HG03521 (cell line): ENCODE data around the gene ZP1.

Source experiments
- ATAC-seq: cut with Tn5 transposase; IDR thresholded peaks from one replicate; pipeline ENCODE4 v1.9.1; 2021; ENCODE audit warnings: mild to moderate bottlenecking, moderate library complexity; ENCODE audit not compliant: unreplicated experiment

The ZP1 gene

DNA sequence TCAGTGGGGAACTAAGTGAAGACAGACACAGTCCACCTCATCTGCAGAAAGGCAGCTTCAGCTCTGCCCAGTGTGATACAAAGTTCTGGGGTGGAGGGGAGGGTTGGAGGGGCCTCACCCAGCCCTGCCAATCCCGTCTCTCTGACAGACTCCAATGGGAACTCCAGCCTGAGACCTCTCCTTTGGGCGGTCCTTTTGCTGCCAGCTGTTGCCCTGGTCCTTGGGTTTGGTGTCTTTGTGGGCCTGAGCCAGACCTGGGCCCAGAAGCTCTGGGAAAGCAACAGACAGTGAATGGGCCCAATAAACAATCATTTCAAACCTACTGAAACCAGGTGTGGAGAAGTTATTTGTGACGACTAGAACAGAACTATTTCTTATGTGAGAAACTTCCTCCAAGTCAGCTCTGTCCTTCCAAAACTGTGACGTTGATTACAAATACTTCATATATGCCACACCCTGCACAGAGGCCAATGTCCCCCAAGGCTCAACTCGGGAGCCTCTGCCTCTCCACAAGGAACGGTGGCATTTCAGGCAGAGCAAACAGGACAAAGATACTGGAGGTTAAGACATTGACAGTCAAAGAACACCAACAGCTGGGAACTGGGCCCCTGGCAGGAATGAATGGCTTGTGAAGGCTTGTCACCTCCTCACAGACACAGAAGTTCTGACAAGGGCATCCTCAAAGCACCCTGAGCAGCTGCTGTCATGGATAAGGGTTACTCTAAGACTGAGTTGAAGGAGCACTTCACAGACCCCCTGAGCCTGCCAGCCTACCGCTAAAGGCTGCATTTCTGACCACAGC, 8.2 kb downstream of the ZP1 start:
- no peak for ATAC-seq

DNA sequence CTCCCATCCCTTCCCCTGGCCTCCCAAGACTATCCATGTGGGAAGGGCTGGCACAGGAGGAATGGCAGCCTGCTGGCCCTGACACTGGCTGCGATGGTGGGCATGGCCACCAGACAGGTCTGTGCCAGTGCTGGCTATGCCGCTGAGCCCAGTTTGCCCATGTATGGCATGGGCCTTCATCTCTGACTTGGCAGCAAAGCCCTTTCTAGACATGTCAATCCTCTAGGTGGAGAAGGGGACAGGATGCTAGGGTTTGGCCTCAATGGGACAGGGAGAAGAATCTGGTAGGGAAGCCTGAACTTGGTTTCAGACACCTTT, 8.8 kb downstream of the ZP1 start:
- ATAC-seq = no peak

DNA sequence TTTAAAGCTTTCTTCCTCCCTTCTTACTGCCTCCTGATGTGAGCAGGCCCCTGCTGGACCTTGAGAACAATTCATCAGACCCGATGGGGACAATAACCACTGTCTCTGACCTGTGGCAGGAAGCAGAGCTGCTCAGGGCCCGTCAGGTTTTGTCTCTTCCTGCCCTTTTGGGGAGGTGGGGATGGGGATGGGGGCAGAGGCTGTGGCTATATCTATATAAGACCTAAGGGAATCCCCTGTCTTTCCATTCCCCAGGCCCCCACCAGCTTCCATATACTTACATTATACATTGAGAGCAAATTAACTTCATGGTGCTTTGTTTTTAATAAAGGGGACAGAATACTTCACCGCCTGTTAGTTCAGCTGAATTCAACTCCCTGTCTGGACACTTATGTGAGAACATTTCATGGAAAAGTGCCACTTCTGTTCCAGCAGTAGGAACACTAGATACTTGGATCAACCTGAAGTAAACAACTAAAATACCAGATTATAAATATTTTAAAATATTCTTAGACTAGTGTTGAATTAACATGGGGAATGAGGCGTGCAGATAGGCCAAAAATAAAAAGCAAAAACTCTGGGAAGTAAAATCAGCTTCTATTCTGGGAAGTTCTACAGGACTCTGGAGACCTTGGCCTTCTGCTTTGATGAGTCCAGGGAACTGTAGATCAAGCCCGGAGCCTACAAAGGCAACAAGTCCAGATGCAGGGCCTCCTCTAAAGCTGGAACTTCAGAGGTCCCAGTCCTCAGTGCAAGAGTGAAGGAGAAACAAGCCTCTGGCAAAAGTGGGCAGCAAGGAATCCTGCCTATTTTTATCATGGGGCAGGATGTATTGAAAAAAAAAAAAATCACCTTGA, 11.1 kb downstream of the ZP1 start:
- ATAC-seq = no peak

DNA sequence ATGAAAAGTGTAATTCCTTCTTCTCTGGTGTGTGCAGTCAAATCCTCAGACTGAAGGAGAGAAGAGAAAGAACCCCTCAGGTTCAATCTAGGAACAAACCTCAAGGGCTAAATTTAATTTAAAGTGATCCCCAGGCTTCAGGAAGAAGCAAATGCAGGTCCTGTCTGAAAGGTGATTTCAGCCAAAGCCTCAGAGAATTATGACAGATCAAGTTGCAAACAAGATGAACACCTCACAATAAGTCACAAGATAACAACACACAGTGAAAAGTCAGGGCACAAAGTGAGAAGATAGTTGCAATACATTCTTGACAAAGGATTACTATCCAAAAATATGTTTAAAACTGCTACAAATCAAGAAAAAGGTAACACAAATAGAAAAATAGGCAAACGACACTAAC, 11.8 kb downstream of the ZP1 start:
- ATAC-seq = no peak

DNA sequence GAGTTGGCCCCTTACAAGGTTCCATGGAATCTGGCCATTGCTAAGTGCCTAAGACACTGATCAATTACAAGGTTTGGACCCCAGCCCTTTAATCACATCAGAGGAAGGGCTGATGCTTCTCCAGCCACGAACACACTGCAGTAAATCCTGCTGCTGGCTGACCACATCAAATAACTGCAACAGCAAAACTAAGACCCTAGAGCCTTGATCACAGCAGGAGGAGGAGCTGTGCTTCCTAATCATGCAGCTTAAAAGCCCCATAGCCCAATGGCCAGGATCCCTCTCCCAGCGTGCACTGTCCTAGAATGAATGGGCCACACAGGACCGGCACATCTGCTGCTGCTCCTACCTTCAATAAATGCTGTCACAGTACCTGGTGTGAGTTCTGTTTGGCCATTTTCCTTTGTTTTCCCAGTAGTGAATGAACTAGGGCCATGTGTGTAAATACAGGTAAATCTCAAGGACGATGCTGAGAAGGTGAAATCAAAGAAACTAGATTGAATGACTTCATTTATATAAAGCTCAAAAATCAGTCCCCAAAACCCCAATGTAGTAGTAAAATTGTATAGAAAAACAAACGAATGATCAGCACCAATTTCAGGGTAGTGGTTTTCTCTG, 12.7 kb downstream of the ZP1 start:
- ATAC-seq = no peak

DNA sequence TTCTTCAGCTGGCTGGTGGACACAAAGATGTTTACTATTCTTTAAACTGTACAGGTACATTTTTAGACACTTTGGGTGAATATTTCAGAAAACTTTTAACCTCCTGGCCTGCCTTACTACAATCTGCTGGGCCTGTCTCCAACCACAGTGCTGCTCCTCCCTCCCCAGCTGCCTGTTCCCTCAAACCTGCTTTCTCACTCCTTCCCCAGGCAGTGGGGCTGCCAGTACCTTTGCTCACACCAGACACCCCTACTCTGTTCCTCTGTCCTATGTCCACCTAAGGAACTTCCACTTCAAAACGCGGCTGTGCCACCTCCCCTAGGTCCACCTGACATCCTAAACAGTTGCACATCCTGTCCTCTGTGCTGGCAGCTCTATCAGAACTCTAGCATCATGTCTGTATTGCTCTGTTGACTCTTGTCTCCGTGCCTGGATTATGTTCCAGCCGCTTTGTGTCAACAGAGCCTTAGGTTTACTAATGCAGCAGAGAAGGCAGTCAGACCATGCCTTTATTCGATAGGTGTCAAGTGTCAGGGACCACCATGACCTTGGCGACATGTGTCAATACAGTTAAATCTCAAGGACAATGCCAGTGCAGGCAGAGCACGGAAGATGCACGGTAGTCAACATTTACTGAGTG, 13.4 kb downstream of the ZP1 start:
- no peak for ATAC-seq

DNA sequence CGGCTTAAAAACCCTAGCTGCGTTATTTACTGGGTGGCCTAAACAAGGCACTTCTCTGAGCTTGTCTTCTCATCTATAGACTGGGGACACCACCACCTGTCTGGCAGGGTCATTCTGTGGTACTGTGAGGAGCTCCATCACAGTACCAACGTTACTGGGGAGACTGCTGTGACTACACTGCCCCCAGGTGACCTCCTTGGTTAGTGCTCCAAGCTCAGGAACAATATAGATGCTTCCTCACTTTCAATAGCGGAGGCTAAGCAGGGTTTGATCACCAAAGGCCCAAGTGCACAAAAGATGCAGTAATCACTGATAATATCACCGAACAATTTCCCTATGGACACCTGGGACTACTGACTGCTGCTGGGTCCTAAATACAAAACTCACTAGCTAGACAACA, 20.2 kb downstream of the ZP1 start:
- no peak for ATAC-seq

DNA sequence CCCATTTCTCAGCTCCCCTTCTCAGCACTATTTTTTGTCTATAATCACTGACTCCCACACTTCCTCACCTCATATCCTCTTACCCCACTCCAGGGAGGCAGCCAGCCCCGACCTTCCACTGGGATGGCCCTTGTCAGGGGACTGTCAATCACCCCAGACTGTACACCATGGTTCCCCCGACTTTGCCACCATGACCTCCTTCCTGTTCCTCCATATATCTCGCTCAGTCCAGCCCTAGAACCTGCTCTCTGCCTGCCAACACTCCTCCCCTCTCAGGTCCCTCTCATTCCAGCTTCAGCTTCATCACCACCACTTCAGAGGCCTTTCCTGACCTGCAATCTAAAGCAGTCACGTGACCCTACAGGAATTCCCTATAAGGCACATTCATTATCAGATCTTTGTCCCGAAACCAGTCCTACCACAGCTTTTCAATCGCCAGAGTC, 22.5 kb downstream of the ZP1 start:
- no peak for ATAC-seq

DNA sequence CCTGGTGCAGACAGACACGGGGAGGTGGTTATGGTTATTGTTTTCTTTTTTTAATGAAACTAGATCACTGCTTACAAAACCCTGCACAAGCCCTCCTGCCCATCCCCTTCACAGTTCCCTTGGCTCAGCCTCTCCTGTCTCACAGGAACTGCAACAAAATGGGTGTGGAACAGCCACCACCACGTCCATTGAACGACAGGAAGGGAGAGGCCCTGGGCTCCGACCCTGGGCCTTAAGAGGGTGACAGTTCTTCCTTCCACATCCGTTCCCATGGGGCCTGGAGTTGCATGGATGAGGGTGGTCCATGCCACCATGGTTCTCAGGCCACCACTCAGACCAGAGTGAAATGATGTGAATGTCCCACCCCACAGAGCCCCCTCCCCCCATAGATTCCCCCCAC, 23.4 kb downstream of the ZP1 start:
- no peak for ATAC-seq

DNA sequence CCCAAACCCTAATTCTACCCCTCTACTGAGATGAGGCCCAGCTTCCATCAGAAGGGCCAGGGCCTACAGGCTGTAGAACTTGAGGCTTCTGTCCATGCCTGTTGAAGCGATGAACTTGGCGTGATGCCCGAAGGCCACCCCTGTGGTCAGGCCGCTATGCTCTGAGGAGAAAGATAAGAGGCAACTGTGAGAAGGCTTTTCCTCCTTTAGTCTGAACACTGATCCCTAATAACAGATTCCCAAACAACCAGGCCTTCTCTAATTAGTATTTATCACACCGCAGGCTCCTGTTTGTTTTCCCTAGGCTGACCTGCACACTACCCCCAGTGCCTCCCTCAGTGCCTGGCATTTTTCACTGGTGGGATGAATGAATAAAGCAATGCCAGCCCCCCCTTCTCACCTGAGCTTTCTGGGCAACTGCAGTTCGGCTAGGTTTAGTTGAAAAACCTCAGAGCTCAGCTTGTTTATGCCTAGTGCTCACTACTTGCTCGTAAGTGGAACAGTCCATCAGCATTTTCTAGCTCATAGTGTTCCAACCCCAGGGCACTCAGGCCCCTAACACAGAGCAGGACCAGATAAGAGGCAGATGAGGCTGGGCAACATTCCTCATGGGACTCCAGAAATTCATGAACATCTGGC, 23.9 kb downstream of the ZP1 start:
- ATAC-seq = no peak

DNA sequence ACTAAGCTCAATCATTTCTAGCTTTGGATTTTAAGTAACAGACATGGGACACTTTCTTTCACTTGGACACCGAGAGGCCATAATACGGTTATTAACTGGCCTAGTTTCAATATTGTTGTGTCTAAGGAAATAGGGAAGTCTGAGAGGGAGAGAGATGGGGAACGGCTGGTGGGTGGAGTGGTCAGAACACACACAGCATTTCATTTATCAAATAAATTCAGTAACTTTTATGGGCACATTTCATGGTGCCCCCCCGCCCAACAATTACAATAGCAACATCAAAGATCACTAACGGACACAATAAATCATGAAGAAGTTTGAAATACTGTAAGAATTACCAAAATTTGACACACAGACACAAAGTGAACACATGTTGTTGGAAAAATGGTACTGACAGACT, 28.3 kb downstream of the ZP1 start:
- no peak for ATAC-seq

DNA sequence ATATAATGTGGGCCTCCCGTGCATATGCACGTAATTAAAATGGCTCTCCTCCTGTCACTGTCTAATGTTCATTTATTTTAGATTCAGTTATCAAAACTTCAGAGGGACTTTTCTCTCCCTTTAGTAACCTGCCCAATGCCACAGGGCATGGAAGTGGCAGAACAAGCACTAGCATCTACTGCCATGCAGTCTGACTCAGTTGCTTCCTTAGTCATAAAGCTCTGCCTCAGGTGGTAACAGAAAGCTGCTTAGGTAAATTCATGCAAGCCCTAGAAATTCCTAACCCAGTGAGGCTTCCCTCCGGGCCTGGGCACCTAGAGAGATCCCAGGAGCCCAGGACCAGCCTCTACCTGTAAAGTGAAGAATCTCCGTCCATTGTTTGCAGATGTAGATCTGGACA, 30.2 kb downstream of the ZP1 start:
- ATAC-seq = no peak

DNA sequence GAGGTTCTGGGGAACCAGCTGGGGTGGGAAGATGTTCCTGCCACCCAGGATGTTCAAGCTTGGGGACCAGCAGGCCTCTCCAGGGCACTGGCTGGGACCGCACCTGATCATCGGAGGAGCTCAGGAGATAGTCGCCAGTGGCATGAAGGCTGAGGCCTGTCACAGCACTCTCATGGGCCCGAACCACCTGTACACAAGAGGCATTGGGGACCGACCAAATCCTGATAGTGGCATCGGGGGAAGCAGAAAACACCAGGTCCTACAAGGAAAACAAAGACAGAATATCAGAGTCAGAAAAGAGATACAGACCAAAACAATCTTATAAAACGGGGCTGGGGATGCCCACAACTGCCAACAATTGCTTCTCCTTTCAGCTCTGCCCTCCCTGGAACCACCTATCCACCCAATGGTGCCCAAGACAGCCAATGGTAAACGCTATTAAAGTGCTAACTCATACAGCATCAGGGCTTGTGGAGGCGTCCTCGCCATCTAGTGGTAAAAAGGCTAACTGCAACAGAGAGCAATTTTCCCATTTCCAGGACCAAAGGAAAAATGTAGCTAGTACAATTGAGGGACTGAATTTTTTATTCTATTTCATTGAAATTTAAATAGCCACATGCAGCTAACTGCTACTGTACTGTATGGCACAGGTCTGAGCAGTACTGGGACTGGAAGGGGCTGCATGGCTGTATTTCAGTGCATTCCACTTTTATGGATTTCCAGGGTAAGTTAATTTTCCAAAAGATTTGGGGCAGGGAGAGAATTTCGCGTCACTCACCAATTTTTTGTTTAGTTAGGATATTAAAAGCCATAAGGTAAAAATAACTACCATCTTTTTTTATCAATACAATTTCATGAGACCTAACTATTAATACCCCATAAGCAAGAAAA, 31.9 kb downstream of the ZP1 start:
- no peak for ATAC-seq

DNA sequence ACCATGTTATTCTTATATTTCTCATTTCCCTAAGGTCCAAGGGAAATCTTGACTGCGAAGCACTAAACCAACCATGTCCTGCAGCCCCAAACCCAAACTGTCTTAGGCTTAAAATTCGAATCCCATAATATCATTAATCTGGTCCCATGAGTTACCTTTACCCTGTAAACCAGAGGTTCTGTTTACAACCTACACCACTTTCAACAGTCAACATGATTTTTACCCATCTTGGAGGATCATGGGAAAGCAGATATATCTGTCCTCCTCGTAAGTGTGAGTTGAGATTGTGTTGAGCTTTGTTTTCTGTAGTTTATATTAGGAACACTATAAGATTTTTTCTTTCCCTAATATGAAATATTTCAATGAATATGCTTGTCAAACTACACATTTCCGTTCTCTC, 32.6 kb downstream of the ZP1 start:
- ATAC-seq = no peak

DNA sequence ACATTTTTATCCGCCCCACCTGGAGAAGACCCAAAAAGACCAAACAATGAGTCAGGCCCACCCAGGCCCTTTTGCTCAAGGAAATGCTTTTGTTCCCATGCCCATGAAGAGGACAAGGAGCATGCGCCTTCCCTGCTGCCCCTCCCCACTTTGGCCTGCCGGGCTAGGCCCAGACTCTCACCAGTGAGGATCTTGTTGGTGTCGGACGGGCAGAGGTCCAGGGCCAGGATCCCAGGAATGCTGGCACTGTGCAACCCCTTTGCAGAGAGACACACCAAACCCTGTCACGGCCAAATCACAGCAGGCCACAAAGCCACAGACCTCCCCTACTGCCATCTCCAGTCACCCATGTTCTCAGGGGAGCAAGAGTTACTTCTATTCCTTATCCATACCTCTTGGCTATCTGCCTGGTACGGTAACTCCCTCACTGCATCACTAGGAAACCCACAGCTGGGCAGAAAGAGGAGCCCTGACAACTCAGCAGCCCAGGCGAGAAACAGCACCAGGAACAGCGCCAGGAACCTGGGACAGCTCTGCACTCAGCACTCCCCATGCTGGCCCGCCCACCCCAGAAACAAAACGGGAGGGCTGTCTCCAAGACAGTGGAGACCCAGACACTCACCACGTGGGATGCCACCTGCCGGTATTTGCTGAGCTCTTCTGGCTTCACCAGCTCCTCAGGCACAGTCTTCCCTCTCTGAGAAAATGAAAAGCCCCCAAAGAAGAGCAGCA, 33.5 kb downstream of the ZP1 start:
- ATAC-seq = no peak

DNA sequence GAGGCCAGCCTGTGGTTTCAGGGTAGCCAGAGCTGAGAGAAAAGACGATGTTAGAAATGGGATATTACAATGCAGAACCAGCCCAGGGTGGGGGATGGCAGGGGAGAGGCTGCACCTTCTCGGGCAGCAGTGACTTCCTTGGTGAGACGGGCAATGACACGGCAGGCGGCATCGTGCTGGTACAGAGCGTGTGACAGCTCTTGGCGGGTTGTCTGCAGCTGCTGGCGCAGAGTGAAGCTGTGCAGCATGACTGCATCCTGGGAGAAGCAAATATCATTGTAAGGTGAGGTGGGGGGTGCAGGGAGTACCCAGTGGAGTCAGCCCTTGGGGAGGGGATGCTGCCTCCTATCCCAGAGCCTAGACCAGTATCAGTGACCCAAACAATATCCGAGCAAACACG, 35.3 kb downstream of the ZP1 start:
- no peak for ATAC-seq

DNA sequence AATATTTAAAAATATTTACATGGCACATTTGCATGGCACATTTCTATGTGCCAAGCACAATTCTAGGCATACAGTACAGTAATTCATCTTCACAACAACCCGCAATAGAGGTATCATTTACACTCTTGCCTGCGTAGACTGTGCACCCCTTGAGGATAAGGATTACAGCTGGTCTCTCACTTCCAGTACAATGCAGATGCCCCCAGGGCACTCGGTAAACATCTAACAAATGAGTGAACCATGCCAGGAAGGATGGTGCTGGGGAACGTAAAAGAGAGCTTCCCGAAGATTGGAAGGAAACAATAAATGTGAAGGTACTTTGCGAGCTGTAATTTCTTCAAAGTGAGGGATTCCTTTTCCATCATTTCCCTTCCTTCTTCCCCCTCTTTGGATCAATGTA, 37.7 kb downstream of the ZP1 start:
- no peak for ATAC-seq

DNA sequence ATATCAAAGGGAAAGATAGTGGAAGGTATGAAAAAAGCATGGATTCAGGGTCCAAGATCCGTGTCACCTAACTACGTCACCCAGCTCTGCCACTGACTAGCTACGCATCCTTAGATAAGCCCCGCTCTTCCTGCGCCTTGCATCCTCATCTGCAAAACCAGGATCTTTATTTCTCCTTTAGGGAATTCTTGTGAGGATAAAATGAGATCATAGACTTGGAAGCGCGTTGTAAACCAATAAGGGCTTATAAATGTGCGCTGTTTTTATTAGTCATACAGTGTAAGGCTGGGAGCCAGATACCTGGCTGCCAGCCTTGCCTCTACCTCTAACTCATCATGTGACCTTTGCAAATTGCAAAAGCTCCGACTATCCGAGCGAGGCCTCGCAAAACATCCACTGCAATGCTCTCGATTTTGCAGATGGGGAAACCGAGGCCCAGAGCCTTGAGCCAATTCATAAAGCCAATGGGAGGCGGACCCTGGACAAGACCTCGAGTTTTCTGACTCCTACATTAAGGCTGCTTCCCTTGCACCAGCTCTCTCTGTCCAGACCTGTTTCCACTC, 38.3 kb downstream of the ZP1 start:
- ATAC-seq = no peak
